ENCODE results near the gene ACADVL. TPM values are rescaled to one million over a fixed set of nuclear protein-coding genes. Genes with fewer than 3 reads are reported as not detected.

The ACADVL gene
- total RNA-seq, 4 donors from 2014 or later = 677 to 996 (median 722) TPM

DNA sequence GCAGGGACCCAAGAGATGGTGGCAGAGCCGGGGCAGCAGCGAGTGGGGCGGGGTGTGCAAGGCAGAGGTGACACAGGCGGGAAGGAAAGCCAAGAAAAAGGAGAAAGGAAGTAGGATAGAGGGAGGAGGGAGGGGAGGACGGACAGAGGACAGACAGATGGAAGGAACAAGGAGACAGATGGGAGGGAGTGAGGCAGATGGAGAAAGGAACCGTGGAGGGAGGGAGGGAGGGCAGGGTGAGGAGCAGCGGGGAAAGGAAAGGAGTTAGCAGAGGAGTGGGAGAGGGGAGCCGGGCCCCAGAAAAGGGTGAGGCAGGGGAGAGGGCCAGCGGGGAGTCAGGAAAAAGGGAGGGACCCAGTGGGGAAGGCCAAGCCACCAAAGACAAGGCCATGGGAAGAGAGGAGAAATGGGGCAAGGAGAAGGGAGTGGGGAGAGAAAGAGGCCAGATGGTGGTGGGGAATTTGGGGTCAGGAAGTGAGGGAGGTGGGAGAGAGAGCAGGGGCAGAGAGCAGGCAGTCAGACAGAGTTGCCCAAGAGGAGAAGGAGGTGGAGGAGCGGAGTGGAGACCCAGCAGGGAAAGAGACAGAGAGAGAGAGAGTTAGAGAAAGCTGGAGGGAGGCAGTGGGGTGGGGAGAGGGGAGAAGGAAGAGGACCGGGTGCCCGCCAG, 27.3 kb upstream of the ACADVL start:
- DNase-seq (ENCODE audit: low spot score) = no peak
- no peak for ATAC-seq (ENCODE audit: low FRiP score)
- TF ChIP-seq, protein P1, sequence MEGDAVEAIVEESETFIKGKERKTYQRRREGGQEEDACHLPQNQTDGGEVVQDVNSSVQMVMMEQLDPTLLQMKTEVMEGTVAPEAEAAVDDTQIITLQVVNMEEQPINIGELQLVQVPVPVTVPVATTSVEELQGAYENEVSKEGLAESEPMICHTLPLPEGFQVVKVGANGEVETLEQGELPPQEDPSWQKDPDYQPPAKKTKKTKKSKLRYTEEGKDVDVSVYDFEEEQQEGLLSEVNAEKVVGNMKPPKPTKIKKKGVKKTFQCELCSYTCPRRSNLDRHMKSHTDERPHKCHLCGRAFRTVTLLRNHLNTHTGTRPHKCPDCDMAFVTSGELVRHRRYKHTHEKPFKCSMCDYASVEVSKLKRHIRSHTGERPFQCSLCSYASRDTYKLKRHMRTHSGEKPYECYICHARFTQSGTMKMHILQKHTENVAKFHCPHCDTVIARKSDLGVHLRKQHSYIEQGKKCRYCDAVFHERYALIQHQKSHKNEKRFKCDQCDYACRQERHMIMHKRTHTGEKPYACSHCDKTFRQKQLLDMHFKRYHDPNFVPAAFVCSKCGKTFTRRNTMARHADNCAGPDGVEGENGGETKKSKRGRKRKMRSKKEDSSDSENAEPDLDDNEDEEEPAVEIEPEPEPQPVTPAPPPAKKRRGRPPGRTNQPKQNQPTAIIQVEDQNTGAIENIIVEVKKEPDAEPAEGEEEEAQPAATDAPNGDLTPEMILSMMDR (IDR thresholded peaks at IDR 0.05) = no peak

DNA sequence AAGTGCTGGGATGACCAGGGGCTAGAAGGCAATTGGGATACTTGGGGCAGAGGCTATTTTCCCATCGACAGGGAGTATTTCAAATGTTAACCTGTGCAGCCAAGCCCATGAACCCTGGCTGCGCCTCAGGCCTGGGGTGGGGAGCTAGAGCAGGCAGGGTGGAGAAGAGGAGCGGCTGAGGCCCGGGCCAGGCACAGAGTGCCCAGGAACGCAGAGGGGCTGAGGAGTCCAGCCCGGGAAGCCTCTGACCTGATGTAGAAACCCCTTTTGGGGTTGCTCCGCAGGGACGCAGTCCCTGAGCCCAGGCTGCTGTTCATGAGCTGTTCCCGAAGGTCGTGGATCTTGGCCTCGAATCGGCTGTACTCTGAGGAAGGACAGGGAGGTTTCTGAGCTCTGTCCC, 23.8 kb upstream of the ACADVL start:
- no peak for DNase-seq (ENCODE audit: low spot score)
- TF ChIP-seq, protein P1 (IDR thresholded peaks at IDR 0.05) = no peak

DNA sequence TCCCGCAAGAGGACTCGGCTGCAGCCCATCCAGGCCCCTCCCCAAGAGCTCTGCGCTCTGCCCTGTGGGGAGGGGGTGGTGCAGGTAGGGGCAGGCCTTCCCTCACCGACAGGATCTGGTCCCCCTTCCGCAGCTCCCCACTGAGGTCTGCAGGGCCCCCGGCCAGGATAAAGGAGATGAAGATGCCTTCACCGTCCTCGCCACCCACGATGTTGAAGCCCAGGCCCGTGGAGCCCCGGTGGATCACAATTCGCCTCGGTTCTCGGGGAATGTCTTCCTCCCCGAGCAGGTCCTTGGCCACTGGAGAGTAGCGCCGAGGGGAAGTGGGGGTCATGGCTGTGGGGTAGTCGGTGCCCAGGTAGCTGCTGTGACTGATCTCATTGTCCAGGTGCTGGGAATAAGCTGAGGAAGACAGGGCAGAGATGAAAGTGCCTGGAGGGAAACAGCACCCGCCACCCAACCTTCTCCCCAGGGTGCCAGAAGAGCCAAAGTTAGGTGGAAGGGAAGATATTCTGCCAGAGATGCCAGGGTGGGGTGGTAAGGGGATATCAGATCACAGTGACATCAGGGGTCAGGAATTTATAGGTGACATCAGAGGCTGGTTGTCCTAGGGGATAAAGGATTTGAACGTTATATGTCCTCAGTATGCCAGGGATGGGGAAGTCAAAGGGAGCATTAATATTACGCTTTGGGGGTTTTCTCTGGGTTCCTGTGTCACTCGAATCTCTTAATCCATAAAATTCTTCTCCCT, 22.9 kb upstream of the ACADVL start:
- DNase-seq (ENCODE audit: low spot score) = no peak
- ATAC-seq (ENCODE audit: low FRiP score) = no peak

More for the DNA sequence above, 23.8 kb upstream of the ACADVL start:
- peak; percentile 29 for ATAC-seq (ENCODE audit: low FRiP score)

DNA sequence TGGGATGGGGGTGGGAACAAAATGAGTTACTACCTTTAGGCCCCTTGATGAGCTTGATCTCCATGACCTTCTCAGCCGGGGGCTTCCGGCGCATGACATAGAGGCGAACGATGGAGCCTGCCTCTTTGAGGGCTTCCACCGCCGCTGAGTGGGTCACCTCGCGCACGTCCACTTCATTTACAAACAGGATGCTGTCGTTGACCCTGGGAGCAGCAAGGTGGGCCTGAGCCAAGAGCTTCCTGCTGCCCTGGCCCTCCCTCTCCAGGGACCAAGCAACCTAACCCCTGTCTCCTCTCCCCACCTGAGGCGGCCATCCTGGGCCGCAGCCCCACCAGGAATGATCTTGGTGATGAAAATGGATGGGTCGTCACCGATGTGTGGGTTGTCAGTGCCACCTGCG, 16.3 kb upstream of the ACADVL start:
- ATAC-seq (ENCODE audit: low FRiP score) (no peak), DNase-seq (ENCODE audit: low spot score) (no peak)
- TF ChIP-seq, protein P1 (IDR thresholded peaks at IDR 0.05) = no peak

More for the DNA sequence above, 22.9 kb upstream of the ACADVL start:
- TF ChIP-seq, protein P1 (IDR thresholded peaks at IDR 0.05) = no peak

DNA sequence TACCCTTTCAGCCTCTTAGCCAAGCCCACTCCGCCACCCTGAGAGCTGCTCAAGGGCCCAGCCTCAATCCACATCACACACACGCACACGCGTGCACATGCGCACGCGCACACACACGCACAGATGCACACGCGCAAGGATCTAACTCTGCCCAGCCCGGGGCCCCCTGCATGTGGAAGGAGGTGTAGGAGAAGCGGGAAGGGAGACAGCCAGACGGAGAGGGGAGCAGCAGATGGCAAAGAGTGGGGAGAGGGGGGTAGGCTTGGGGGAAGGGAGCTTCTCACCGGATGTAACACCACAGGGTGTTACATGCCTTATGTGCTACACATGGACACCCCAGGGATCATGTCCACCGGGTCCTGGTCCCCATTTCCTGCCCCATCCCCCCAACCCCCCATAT, 15.4 kb upstream of the ACADVL start:
- ATAC-seq (ENCODE audit: low FRiP score) (no peak), DNase-seq (ENCODE audit: low spot score) (no peak)
- TF ChIP-seq, protein P1 (IDR thresholded peaks at IDR 0.05) = no peak

DNA sequence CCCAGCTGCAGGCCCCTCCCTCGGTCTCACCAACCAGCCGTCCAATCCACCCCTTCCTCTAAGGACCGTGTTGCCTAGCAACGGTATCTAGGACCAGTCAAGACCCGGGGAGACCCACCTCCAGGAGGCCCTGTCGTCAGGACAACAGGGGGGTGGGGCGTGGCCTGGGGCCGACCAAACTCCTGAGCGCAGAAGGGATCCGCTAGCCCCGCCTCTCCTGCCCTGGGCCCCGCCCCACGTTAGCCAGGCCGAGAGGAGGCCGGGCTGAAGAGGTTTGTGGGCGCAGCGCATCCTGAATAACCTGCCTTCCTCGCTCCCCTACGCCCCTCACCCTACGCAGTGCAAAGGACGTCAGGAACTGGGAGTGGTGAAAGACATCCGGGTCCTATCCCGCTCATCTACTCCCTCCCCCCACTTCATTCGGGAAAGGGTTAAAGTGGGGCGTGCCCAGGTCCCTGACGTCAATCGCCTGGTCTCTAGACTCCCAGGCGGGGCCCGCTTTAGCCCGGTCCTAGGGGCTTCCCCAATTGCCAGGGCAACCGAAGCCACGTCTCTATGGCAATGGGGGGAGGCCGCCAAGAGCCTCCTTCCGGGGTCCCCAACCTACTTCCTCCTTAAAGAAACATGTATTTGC, 14.8 kb upstream of the ACADVL start:
- DNase-seq (ENCODE audit: low spot score) (peak; percentile 71), ATAC-seq (ENCODE audit: low FRiP score) (peak; percentile 83)
- TF ChIP-seq, protein P1 (IDR thresholded peaks at IDR 0.05) = no peak
